Adrenal gland (tissue), 12 donors: Measurements from ENCODE around the gene GJE1. TPM values are rescaled to one million over a fixed set of nuclear protein-coding genes. Genes with fewer than 3 reads are reported as not detected.

Experiments
- DNase-seq, 7 donors: peaks; one replicate each; pipeline ENCODE4 v3.0.0-alpha.2; 2019 to 2020
- H3K27ac ChIP-seq, 5 donors: fragments of 200-600 bp; sonication (generic) in 4 of 5; 1 replicate in 3 of 5; 2 replicates in 2 of 5; pipeline versions ENCODE4 v1.5.1 to v1.8.0; 2016 to 2020; ENCODE audit warnings: mild to moderate bottlenecking in 1 of 5
- H3K27me3 ChIP-seq: fragments of 200-600 bp; 2 replicates; pipeline ENCODE4 v1.8.0; 2021
- H3K36me3 ChIP-seq, 2 donors: fragments of 200-600 bp; replicated peaks in 1 of 2; 1 replicate in 1 of 2; 2 replicates in 1 of 2; pipeline versions ENCODE4 v1.5.1 to v1.8.0; 2018 to 2022
- H3K4me1 ChIP-seq, 2 donors: fragments of 200-600 bp; replicated peaks in 1 of 2; 1 replicate in 1 of 2; 2 replicates in 1 of 2; pipeline versions ENCODE4 v1.5.1 to v1.8.0; 2018 to 2021
- H3K4me3 ChIP-seq, 4 donors: fragments of 200-600 bp; sonication (generic) in 3 of 4; one replicate each; pipeline ENCODE4 v1.5.1; 2016 to 2018
- H3K9me3 ChIP-seq, 3 donors: fragments of 200-600 bp; sonication (generic) in 1 of 3; replicated peaks in 1 of 3; 1 replicate in 2 of 3; 2 replicates in 1 of 3; pipeline versions ENCODE4 v1.5.1 to v1.8.0; 2016 to 2021
- POLR2A ChIP-seq, 2 donors: fragments of 450-650 bp; IDR thresholded peaks; one replicate each; pipeline ENCODE4 v1.6.1; 2017; ENCODE audit warnings: antibody characterized with exemption in 2 of 2, mild to moderate bottlenecking in 2 of 2, moderate library complexity in 1 of 2
- WGBS, 4 donors: extraction: QIAGEN DNeasy Blood & Tissue Kit in 2 of 4; methylation state at CpG; one replicate each; pipeline versions ENCODE4 v1.1.5 to v1.1.7; 2013 to 2017; 5-methylcytosine and 5-hydroxymethylcytosine counted together
- intact Hi-C, 2 donors: fragments of 100-400 bp; cut with DNase I; formaldehyde crosslinking; loops; one replicate each; pipeline versions ENCODE4 v1.14.1 to v1.15.0; 2022 to 2023
- polyA plus RNA-seq, 3 donors: library from polyadenylated mRNA; stranded (reverse); fragments of 200-250 nt in 2 of 3; fragments of 350-450 nt in 1 of 3; fragmentation: Illumina TruSeq in 1 of 3; extraction: RNeasy Lipid Tissue Mini Kit (QIAGEN cat#74804) in 1 of 3; gene quantifications; one replicate each; pipeline ENCODE4 v1.2.3, GENCODE V29; 2013 to 2014
- total RNA-seq, 9 donors: library from RNA; depleted of rRNA in 4 of 9; stranded (reverse); fragments of >200 nt in 4 of 9; fragments of 120-200 nt in 1 of 9; fragmentation: NEBNext Ultra II Directional in 1 of 9; extraction: Animal tissue kit (Norgen Biotek cat#: 25700) in 1 of 9; gene quantifications; one replicate each; pipeline versions ENCODE4 v1.1.0 to v1.2.4, GENCODE V29; 2013 to 2023
- TF ChIP-seq, protein P1 (sequence below), 6 experiments: fragments of 450-650 bp in 4 of 6; fragments of 200-600 bp in 2 of 6; sonication (generic) in 1 of 6; IDR thresholded peaks; 1 replicate in 5 of 6; 2 replicates in 1 of 6; pipeline versions ENCODE4 v1.5.1 to v1.8.0; 2016 to 2021; ENCODE audit warnings: antibody characterized with exemption in 6 of 6, mild to moderate bottlenecking in 2 of 6, moderate library complexity in 1 of 6
- donor health status: healthy with polysubstance abuse.
- donor health status: Bipolar disorder and iron deficiency.
- donor health status: DM: yes; HTN: yes; CAD: no.
- donor health status: DM: no; HTN: no; CAD: no.
- donor health status: DM: no; HTN: no; CAD: no.
- donor health status: DM: yes; HTN: yes; CAD: no.

Gene GJE1
- total and polyA plus RNA-seq, 12 donors = not detected

DNA sequence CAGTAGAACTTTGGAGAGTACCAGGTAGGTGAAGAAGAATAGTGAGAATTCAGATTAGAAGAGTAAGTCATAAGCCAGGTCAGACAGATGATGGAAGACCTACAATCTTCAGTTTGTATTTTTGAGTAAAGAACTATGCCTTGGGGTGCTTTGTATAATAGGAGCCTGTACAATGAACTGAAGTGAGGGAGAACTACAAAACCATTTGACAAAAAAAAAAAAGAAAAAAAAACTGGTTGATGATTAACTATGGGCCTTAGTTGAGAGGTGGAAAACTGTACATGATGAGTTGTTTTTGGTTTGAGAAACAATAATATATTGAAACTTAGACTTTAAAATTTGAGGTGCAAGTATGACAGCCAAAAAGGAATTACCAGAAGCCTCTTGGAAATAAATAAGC lies 40.0 kb downstream of the GJE1 start:
- no peaks in the 10 kb centered on the region for H3K4me1 ChIP-seq
- no peak overlapping the region for H3K4me3 ChIP-seq
- no peak for DNase-seq
- H3K9me3 ChIP-seq = no peaks in the 10 kb centered on the region
- TF ChIP-seq, protein P1, sequence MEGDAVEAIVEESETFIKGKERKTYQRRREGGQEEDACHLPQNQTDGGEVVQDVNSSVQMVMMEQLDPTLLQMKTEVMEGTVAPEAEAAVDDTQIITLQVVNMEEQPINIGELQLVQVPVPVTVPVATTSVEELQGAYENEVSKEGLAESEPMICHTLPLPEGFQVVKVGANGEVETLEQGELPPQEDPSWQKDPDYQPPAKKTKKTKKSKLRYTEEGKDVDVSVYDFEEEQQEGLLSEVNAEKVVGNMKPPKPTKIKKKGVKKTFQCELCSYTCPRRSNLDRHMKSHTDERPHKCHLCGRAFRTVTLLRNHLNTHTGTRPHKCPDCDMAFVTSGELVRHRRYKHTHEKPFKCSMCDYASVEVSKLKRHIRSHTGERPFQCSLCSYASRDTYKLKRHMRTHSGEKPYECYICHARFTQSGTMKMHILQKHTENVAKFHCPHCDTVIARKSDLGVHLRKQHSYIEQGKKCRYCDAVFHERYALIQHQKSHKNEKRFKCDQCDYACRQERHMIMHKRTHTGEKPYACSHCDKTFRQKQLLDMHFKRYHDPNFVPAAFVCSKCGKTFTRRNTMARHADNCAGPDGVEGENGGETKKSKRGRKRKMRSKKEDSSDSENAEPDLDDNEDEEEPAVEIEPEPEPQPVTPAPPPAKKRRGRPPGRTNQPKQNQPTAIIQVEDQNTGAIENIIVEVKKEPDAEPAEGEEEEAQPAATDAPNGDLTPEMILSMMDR (IDR thresholded peaks at IDR 0.05) = no peak
- TF ChIP-seq POLR2A (IDR thresholded peaks at IDR 0.05) = no peak
- intact Hi-C loops = no loop called here
- no peak overlapping the region for H3K27ac ChIP-seq
- H3K36me3 ChIP-seq = peaks cover 0 to 26% of the 10 kb centered on the region in 2 donors
- no peaks in the 10 kb centered on the region for H3K27me3 ChIP-seq

DNA sequence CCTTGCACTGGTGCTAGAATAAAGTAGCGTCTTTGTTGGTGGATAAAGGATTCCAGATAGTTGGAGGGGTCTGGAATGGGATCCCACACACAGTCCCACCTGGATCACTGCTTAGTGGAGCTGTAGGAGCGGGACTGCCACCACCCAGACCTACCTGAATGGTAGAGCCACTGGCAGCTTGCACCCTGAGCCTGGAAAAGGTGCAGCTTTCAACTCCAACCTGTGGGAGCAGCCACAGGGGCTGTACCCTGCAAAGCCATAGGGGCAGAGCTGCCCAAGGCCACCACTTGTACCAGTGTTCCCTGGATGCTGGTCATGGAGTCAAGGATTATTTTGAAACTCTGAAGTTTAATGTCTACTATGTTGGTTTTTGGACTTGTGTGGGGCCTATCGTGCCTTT lies 41.3 kb downstream of the GJE1 start:
- Histone ChIP-seq H3K4me1 (no peaks in the 10 kb centered on the region), H3K4me3 (no peak overlapping the region), H3K9me3 (peaks cover 0 to 6% (median 0%) of the 10 kb centered on the region in 3 donors), H3K27ac (no peak overlapping the region), H3K27me3 (no peaks in the 10 kb centered on the region), H3K36me3 (peaks cover 0 to 22% of the 10 kb centered on the region in 2 donors)
- no peak for TF ChIP-seq POLR2A (IDR thresholded peaks at IDR 0.05)
- TF ChIP-seq, protein P1 (IDR thresholded peaks at IDR 0.05) = no peak
- intact Hi-C loops = no loop called here
- 90 to 100% (median 96%) methylated on average over 3 of the region's 3 CpGs for WGBS, 4 donors
- no peak for DNase-seq

DNA sequence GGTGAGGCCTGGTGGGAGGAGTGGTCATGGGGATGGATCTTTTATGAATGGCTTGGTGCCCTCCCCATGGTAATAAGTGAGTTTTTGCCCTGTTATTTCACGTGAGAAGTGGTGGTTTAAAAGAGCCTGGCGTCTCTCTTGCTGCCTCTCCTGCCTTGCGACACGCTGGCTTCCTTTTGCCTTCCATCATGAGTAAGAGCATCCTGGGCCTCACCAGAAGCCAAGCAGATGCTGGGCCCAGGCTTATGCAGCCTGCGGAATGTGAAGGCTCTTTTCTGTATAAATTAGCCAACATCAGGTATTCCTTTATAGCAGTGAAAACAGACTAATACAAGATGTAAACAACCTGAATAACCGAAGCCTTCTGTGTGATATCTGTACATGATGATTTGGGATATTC lies 42.0 kb downstream of the GJE1 start:
- WGBS, 4 donors = 90 to 98% (median 93%) methylated on average over 6 of the region's 6 CpGs
- H3K27me3 ChIP-seq = no peaks in the 10 kb centered on the region
- H3K27ac ChIP-seq = no peak overlapping the region
- H3K4me3 ChIP-seq = no peak overlapping the region
- peaks cover 0 to 22% of the 10 kb centered on the region in 2 donors for H3K36me3 ChIP-seq
- intact Hi-C loops = no loop called here
- no peak for DNase-seq
- H3K4me1 ChIP-seq = no peaks in the 10 kb centered on the region
- TF ChIP-seq, protein P1 (IDR thresholded peaks at IDR 0.05) = no peak
- peaks cover 0 to 6% (median 0%) of the 10 kb centered on the region in 3 donors for H3K9me3 ChIP-seq

DNA sequence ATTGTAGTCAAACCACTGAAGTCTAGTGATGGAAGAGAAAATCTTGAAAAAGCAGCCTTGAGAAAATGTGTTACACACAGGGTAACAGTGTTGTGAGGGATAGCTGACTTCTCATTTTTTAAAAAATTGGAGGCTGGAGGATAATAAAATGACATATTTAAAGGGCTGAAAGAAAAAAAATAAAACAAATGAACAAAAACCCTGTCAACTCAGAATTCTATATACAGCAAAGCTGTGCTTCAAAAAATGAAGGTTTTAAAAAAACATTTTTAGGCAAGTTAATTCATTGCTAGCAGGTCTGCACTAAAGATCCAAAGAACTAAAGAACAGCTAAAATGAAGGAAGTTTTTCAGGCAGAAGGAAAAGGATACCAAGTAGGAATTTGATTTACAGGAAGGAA lies 45.4 kb downstream of the GJE1 start:
- H3K4me1 ChIP-seq = peaks cover 0 to under 1% of the 10 kb centered on the region in 2 donors
- peaks cover 0 to 6% (median 0%) of the 10 kb centered on the region in 3 donors for H3K9me3 ChIP-seq
- no peak overlapping the region for H3K27ac ChIP-seq
- no peak overlapping the region for H3K4me3 ChIP-seq
- DNase-seq = no peak
- TF ChIP-seq, protein P1 (IDR thresholded peaks at IDR 0.05) = no peak
- TF ChIP-seq POLR2A (IDR thresholded peaks at IDR 0.05) = no peak
- no peaks in the 10 kb centered on the region for H3K36me3 ChIP-seq
- intact Hi-C loops = no loop called here
- H3K27me3 ChIP-seq = no peaks in the 10 kb centered on the region
